GM12878 (cell line): ENCODE results near the gene ADCY6. TPM values are rescaled to one million over a fixed set of nuclear protein-coding genes. Genes with fewer than 3 reads are reported as not detected.

Experiments
- ATAC-seq: fragments of 200-7000 bp; cut with Tn5 transposase; 3 replicates; pipeline ENCODE4 v1.9.1; 2020; ENCODE audit warnings: mild to moderate bottlenecking, moderate library complexity
- BruUV-seq: library from RNA; stranded (reverse); fragments of 400-500 nt; replicated peaks from 2 replicates; lab custom pipeline; 2021; lab: Mats Ljungman, UMichigan
- CTCF ChIA-PET: fragments of 300-600 bp; sonication (Branson Sonifier 250); formaldehyde crosslinking; extraction: SDS; loops from one replicate; lab custom pipeline; 2021; ENCODE audit warnings: inconsistent platforms; lab: Yijun Ruan, JAX
- POLR2A ChIA-PET: fragments of 350-600 bp; formaldehyde crosslinking; extraction: SDS; loops from one replicate; lab custom pipeline; 2021; ENCODE audit warnings: inconsistent platforms; lab: Charles Lee
- RAD21 ChIA-PET: fragments of 300-600 bp; sonication (Branson Sonifier 250); formaldehyde crosslinking; loops from one replicate; lab custom pipeline; 2023; ENCODE audit warnings: antibody characterized with exemption; ENCODE audit not compliant: unreplicated experiment; lab: Charles Lee
- SMC1A ChIA-PET: fragments of 300-600 bp; sonication (Branson Sonifier 250); formaldehyde crosslinking; loops from one replicate; lab custom pipeline; 2023; ENCODE audit not compliant: unreplicated experiment, uncharacterized antibody; lab: Charles Lee
- DNase-seq: peaks from one replicate; pipeline ENCODE4 v3.0.0-alpha.2; 2011; ENCODE audit warnings: low read depth, low spot score
- FAIRE-seq: peaks from 3 replicates; lab custom pipeline; 2011; peaks lifted over from hg19 to GRCh38; lab: Jason Lieb, UNC
- H2AFZ ChIP-seq: 2 replicates; pipeline ENCODE4 v1.6.0; 2011; ENCODE audit warnings: low read depth, low read length, control low read depth; ENCODE audit not compliant: control insufficient read depth
- H3K27ac ChIP-seq: 2 replicates; pipeline ENCODE4 v1.5.1; 2011; ENCODE audit warnings: control low read depth; ENCODE audit not compliant: control insufficient read depth, insufficient read depth
- H3K27me3 ChIP-seq, 2 experiments: replicated peaks in 1 of 2; 2 replicates each; pipeline versions ENCODE4 v1.6.0 to v1.6.1; 2011; ENCODE audit warnings: low read length in 1 of 2; ENCODE audit not compliant: control insufficient read depth in 2 of 2, insufficient read depth in 2 of 2
- H3K36me3 ChIP-seq, 2 experiments: 2 replicates each; pipeline ENCODE4 v1.5.1; 2011; ENCODE audit warnings: low read length in 1 of 2; ENCODE audit not compliant: control insufficient read depth in 2 of 2, insufficient read depth in 2 of 2
- H3K4me1 ChIP-seq: 2 replicates; pipeline ENCODE4 v1.6.1; 2011; ENCODE audit warnings: mild to moderate bottlenecking, low read length, moderate library complexity, mixed read lengths; ENCODE audit not compliant: control insufficient read depth, insufficient read depth
- H3K4me2 ChIP-seq: 2 replicates; pipeline ENCODE4 v1.6.0; 2011; ENCODE audit warnings: control low read depth; ENCODE audit not compliant: control insufficient read depth, insufficient read depth
- H3K4me3 ChIP-seq: fragments of 200-600 bp; sonication (generic); 2 replicates; pipeline ENCODE4 v1.5.1; 2016
- H3K79me2 ChIP-seq: 2 replicates; pipeline ENCODE4 v1.6.0; 2011; ENCODE audit warnings: low read length; ENCODE audit not compliant: control insufficient read depth, insufficient read depth
- H3K9ac ChIP-seq: 2 replicates; pipeline ENCODE4 v1.8.0; 2011; ENCODE audit warnings: low read length, control low read depth, mixed read lengths; ENCODE audit not compliant: control insufficient read depth, insufficient read depth
- H3K9me3 ChIP-seq: replicated peaks from 3 replicates; pipeline ENCODE4 v1.5.1; 2011; ENCODE audit warnings: mild to moderate bottlenecking, low read length; ENCODE audit not compliant: control insufficient read depth, insufficient read depth
- H4K20me1 ChIP-seq: 2 replicates; pipeline ENCODE4 v1.6.0; 2011; ENCODE audit not compliant: control insufficient read depth, insufficient read depth
- BCL3 ChIP-seq: IDR thresholded peaks from 2 replicates; pipeline ENCODE4 v1.6.1; 2011; ENCODE audit warnings: borderline replicate concordance, low read depth, mild to moderate bottlenecking, moderate library complexity, low read length; ENCODE audit not compliant: insufficient read depth, poor library complexity, severe bottlenecking
- E2F8 ChIP-seq: fragments of 450-650 bp; IDR thresholded peaks from 2 replicates; pipeline ENCODE4 v1.6.1; 2018; ENCODE audit warnings: mild to moderate bottlenecking, low read depth, moderate library complexity; ENCODE audit not compliant: partially characterized antibody
- LARP7 ChIP-seq: fragments of 450-650 bp; IDR thresholded peaks from 2 replicates; pipeline ENCODE4 v1.6.1; 2017; ENCODE audit warnings: mild to moderate bottlenecking
- MTA2 ChIP-seq: fragments of 450-650 bp; IDR thresholded peaks from 2 replicates; pipeline ENCODE4 v1.6.1; 2016; ENCODE audit warnings: low read depth, mild to moderate bottlenecking, moderate library complexity
- RB1 ChIP-seq: fragments of 450-650 bp; formaldehyde crosslinking; IDR thresholded peaks from 2 replicates; pipeline ENCODE4 v1.6.1; 2017; ENCODE audit warnings: mild to moderate bottlenecking, borderline replicate concordance
- SPI1 ChIP-seq: IDR thresholded peaks from 2 replicates; pipeline ENCODE4 v1.6.1; 2011; ENCODE audit warnings: low read depth, mild to moderate bottlenecking, low read length, moderate library complexity, borderline replicate concordance; ENCODE audit not compliant: insufficient read depth
- YBX1 ChIP-seq: fragments of 450-650 bp; IDR thresholded peaks from 2 replicates; pipeline ENCODE4 v1.6.1; 2016; ENCODE audit warnings: antibody characterized with exemption
- ZNF207 ChIP-seq: fragments of 450-650 bp; IDR thresholded peaks from 2 replicates; pipeline ENCODE4 v1.6.1; 2014; ENCODE audit warnings: antibody characterized with exemption, mild to moderate bottlenecking, borderline replicate concordance
- ZNF217 ChIP-seq: fragments of 450-650 bp; IDR thresholded peaks from 2 replicates; pipeline ENCODE4 v1.6.1; 2017; ENCODE audit warnings: antibody characterized with exemption, mild to moderate bottlenecking
- WGBS: methylation state at CpG from one replicate; pipeline ENCODE4 v1.1.6; 2016; ENCODE audit warnings: low lambda C conversion rate; ENCODE audit not compliant: insufficient replicate concordance, insufficient coverage; ENCODE audit errors: missing lambda C conversion rate; 5-methylcytosine and 5-hydroxymethylcytosine counted together
- in situ Hi-C: fragments of 300-500 bp; cut with MboI; formaldehyde crosslinking; loops from 9 replicates; pipeline ENCODE4 v1.14.3; 2018; ENCODE audit warnings: mixed read lengths
- intact Hi-C: fragments of 100-400 bp; cut with micrococcal nuclease; formaldehyde crosslinking; loops from one replicate; pipeline ENCODE4 v1.14.2; 2022; ENCODE audit not compliant: unreplicated experiment
- polyA plus RNA-seq, 11 experiments: library from polyadenylated mRNA; depleted of rRNA in 4 of 11; unstranded in 6 of 11; stranded (reverse) in 5 of 11; fragments of >200 nt; fragmentation: Nextera tagmentation in 4 of 11; fragmentation: Illumina TruSeq in 1 of 11; extraction: Ambion mirVana in 4 of 11; extraction: Trizol in 1 of 11; gene quantifications; 1 replicate in 1 of 11; 2 replicates in 10 of 11; pipeline versions ENCODE4 v1.2.1 to v1.2.3, GENCODE V29; 2011 to 2016; ENCODE audit warnings: inconsistent platforms in 2 of 11, missing spikeins in 2 of 11, low read depth in 1 of 11
- total RNA-seq, 4 experiments: library from RNA; depleted of rRNA in 3 of 4; stranded (reverse); fragments of >200 nt in 3 of 4; fragmentation: Illumina TruSeq in 1 of 4; extraction: Trizol in 1 of 4; gene quantifications; 2 replicates each; pipeline versions ENCODE4 v1.2.1 to v1.2.3, GENCODE V29; 2013 to 2021
- TF ChIP-seq, protein P1 (sequence below): fragments of 450-650 bp; IDR thresholded peaks from 2 replicates; pipeline ENCODE4 v1.6.1; 2017; ENCODE audit warnings: low read depth, mild to moderate bottlenecking, moderate library complexity

Gene ADCY6
- total and polyA plus RNA-seq, 10 of the 15 experiments (the other 5 are each of a cell fraction or from before 2014, with no cell fraction given), result 0.03 to 2.0 (median 0.14) TPM; not detected in 1

DNA sequence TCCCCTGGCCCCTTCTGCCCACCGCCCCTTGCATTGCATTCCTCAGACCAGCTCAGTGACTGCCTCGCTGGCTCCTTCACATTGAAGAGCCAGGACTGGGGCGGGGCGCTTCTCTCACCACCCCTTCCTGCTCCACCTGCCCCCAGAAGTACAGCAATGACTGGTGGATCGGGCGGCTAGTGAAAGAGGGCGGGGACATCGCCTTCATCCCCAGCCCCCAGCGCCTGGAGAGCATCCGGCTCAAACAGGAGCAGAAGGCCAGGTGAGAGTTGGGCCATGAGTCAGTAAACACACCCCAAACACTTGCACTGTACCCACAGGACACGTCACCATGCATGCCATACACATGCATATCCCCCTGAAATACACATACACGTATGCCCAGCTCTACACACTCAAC, 35.2 kb upstream of the ADCY6 start:
- intact Hi-C loops, result no loop called here
- WGBS, result 16% methylated on average over 12 of the region's 12 CpGs
- Histone ChIP-seq H2AFZ (no peak overlapping the region), H3K4me2 (no peak overlapping the region), H4K20me1 (no peaks in the 10 kb centered on the region), H3K36me3 (peaks cover 6 to 8% of the 10 kb centered on the region in 2 experiments; a peak in 3 of 4 replicates), H3K4me1 (no peaks in the 10 kb centered on the region; the same call in 1 of the 2 replicates), H3K27me3 (peaks cover 0 to 2% of the 10 kb centered on the region in 2 experiments; a peak in 3 of 4 replicates), H3K79me2 (no peaks in the 10 kb centered on the region), H3K4me3 (no peak overlapping the region), H3K9me3 (no peaks in the 10 kb centered on the region), H3K9ac (no peak overlapping the region), H3K27ac (no peak overlapping the region)
- ChIA-PET CTCF (interaction anchor here (0.6 to 4.2 kb wide), 2 partner anchors 9 to 209 kb away, joined by 3 to 26 read pairs; no protein-coding TSS in a partner anchor), POLR2A (no interaction called here), SMC1A (no interaction called here), RAD21 (interaction anchor here (0.8 to 1.5 kb wide), 2 partner anchors 28 to 172 kb away, joined by 3 read pairs; partner anchors contain the start of gene DDX23)
- in situ Hi-C loops, result no loop called here
- ATAC-seq (peak; percentile 90), FAIRE-seq (no peak), DNase-seq (no peak)
- BruUV-seq, result no TSS peak
- TF ChIP-seq RB1, result no peak
- TF ChIP-seq ZNF217, result no peak
- TF ChIP-seq MTA2, result no peak
- TF ChIP-seq SPI1, result no peak
- no peak for TF ChIP-seq ZNF207
- no peak for TF ChIP-seq BCL3
- TF ChIP-seq, protein P1, sequence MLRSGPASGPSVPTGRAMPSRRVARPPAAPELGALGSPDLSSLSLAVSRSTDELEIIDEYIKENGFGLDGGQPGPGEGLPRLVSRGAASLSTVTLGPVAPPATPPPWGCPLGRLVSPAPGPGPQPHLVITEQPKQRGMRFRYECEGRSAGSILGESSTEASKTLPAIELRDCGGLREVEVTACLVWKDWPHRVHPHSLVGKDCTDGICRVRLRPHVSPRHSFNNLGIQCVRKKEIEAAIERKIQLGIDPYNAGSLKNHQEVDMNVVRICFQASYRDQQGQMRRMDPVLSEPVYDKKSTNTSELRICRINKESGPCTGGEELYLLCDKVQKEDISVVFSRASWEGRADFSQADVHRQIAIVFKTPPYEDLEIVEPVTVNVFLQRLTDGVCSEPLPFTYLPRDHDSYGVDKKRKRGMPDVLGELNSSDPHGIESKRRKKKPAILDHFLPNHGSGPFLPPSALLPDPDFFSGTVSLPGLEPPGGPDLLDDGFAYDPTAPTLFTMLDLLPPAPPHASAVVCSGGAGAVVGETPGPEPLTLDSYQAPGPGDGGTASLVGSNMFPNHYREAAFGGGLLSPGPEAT, result no peak
- TF ChIP-seq LARP7, result no peak
- no peak for TF ChIP-seq YBX1
- TF ChIP-seq E2F8, result no peak
